ENCODE measurements around the gene LYVE1. TPM values are rescaled to one million over a fixed set of nuclear protein-coding genes. Genes with fewer than 3 reads are reported as not detected.

Gene LYVE1
- total RNA-seq, 1 donor from 2014 or later: 108 TPM

GRCh38 chr11:10550503-10551289, 17.8 kb downstream of the LYVE1 start:
- no peak for ATAC-seq
- no peaks in the 10 kb centered on the region for H3K36me3 ChIP-seq
- H3K4me1 ChIP-seq: no peaks in the 10 kb centered on the region
- no peak for TF ChIP-seq CTCF (IDR thresholded peaks at IDR 0.05)
- no peaks in the 10 kb centered on the region for H3K9me3 ChIP-seq
- no peak overlapping the region for H3K4me3 ChIP-seq
- DNase-seq: no peak
- no peak overlapping the region for H3K27ac ChIP-seq
- H3K27me3 ChIP-seq: no peaks in the 10 kb centered on the region
- intact Hi-C loops (cut with DNase I): no loop called here

GRCh38 chr11:10544491-10545465, 23.7 kb downstream of the LYVE1 start:
- TF ChIP-seq CTCF (IDR thresholded peaks at IDR 0.05): no peak
- Histone ChIP-seq H3K9me3 (no peaks in the 10 kb centered on the region), H3K4me1 (peaks cover 5% of the 10 kb centered on the region), H3K27ac (no peak overlapping the region), H3K36me3 (no peaks in the 10 kb centered on the region), H3K4me3 (no peak overlapping the region), H3K27me3 (no peaks in the 10 kb centered on the region)
- intact Hi-C loops (cut with DNase I): no loop called here
- ATAC-seq (no peak), DNase-seq (no peak)

GRCh38 chr11:10543782-10544181, 24.7 kb downstream of the LYVE1 start:
- no peak for ATAC-seq
- no peaks in the 10 kb centered on the region for H3K9me3 ChIP-seq
- peaks cover 9% of the 10 kb centered on the region for H3K4me1 ChIP-seq
- TF ChIP-seq CTCF (IDR thresholded peaks at IDR 0.05): no peak
- no peaks in the 10 kb centered on the region for H3K27me3 ChIP-seq
- intact Hi-C loops (cut with DNase I): no loop called here
- H3K27ac ChIP-seq: no peak overlapping the region
- H3K36me3 ChIP-seq: no peaks in the 10 kb centered on the region
- no peak overlapping the region for H3K4me3 ChIP-seq
- DNase-seq: no peak

GRCh38 chr11:10542776-10543175, 25.7 kb downstream of the LYVE1 start:
- no peak overlapping the region for H3K4me3 ChIP-seq
- no peak for DNase-seq
- no peak for ATAC-seq
- H3K27ac ChIP-seq: no peak overlapping the region
- H3K4me1 ChIP-seq: peaks cover 17% of the 10 kb centered on the region
- no peaks in the 10 kb centered on the region for H3K9me3 ChIP-seq
- no peak for TF ChIP-seq CTCF (IDR thresholded peaks at IDR 0.05)
- H3K36me3 ChIP-seq: no peaks in the 10 kb centered on the region
- no peaks in the 10 kb centered on the region for H3K27me3 ChIP-seq
- intact Hi-C loops (cut with DNase I): no loop called here

GRCh38 chr11:10541561-10541930, 26.9 kb downstream of the LYVE1 start:
- no peak for TF ChIP-seq CTCF (IDR thresholded peaks at IDR 0.05)
- Histone ChIP-seq H3K27me3 (no peaks in the 10 kb centered on the region), H3K4me3 (peak overlapping the region; percentile 88), H3K9me3 (no peaks in the 10 kb centered on the region), H3K36me3 (no peaks in the 10 kb centered on the region), H3K4me1 (peaks cover 17% of the 10 kb centered on the region), H3K27ac (peak overlapping the region; percentile 89)
- intact Hi-C loops (cut with DNase I): no loop called here
- no peak for DNase-seq
- ATAC-seq: no peak
